IMR-90 (cell line): ENCODE results near the gene OLIG3. TPM values are rescaled to one million over a fixed set of nuclear protein-coding genes. Genes with fewer than 3 reads are reported as not detected.

Source experiments
- ATAC-seq: fragments of 200-7000 bp; cut with Tn5 transposase; 2 replicates; pipeline ENCODE4 v1.9.1; 2020; ENCODE audit warnings: low read depth, mild to moderate bottlenecking, moderate library complexity
- BruUV-seq: library from RNA; stranded (reverse); fragments of 400-500 nt; replicated peaks from 2 replicates; lab custom pipeline; 2021; lab: Mats Ljungman, UMichigan
- CTCF ChIA-PET: fragments of 300-600 bp; formaldehyde crosslinking; extraction: SDS; loops from one replicate; lab custom pipeline; 2021; ENCODE audit warnings: antibody characterized with exemption; lab: Yijun Ruan, JAX
- POLR2A ChIA-PET: fragments of 300-600 bp; sonication (Branson Sonifier 250); formaldehyde crosslinking; loops from one replicate; lab custom pipeline; 2022; ENCODE audit warnings: antibody characterized with exemption; ENCODE audit not compliant: unreplicated experiment; lab: Charles Lee
- DNase-seq: peaks from one replicate; pipeline ENCODE4 v3.0.0; 2013
- H2AFZ ChIP-seq: replicated peaks from 2 replicates; pipeline ENCODE3; 2013; ENCODE audit warnings: low read length, mild to moderate bottlenecking; ENCODE audit not compliant: poor library complexity
- H2AK5ac ChIP-seq: 2 replicates; pipeline ENCODE4 v1.6.1; 2013; ENCODE audit warnings: low read depth, low read length, inconsistent platforms
- H2AK9ac ChIP-seq: replicated peaks from 2 replicates; pipeline ENCODE3; 2013; ENCODE audit warnings: mild to moderate bottlenecking, low read depth, low read length, moderate library complexity; ENCODE audit not compliant: poor library complexity
- H2BK120ac ChIP-seq: 2 replicates; pipeline ENCODE4 v1.6.1; 2013; ENCODE audit warnings: low read depth, low read length, inconsistent platforms
- H2BK15ac ChIP-seq: 3 replicates; pipeline ENCODE4 v1.6.1; 2013; ENCODE audit warnings: low read depth, low read length, inconsistent platforms
- H2BK20ac ChIP-seq: 2 replicates; pipeline ENCODE4 v1.6.1; 2013; ENCODE audit warnings: low read depth, mild to moderate bottlenecking, inconsistent platforms, low read length, moderate library complexity
- H2BK5ac ChIP-seq: 2 replicates; pipeline ENCODE4 v1.6.1; 2013; ENCODE audit warnings: mild to moderate bottlenecking, low read depth, low read length, inconsistent platforms; ENCODE audit not compliant: poor library complexity, severe bottlenecking
- H3K14ac ChIP-seq: replicated peaks from 2 replicates; pipeline ENCODE4 v1.6.1; 2013; ENCODE audit warnings: low read depth, low read length, inconsistent platforms
- H3K18ac ChIP-seq: 2 replicates; pipeline ENCODE4 v1.6.1; 2013; ENCODE audit warnings: low read depth, low read length, control low read depth
- H3K23ac ChIP-seq: 2 replicates; pipeline ENCODE4 v1.6.1; 2013; ENCODE audit warnings: low read depth, low read length, inconsistent platforms
- H3K27ac ChIP-seq: 2 replicates; pipeline ENCODE4 v1.5.1; 2013; ENCODE audit warnings: mild to moderate bottlenecking, control low read depth, low read length; ENCODE audit not compliant: insufficient read depth
- H3K27me3 ChIP-seq: 2 replicates; pipeline ENCODE4 v1.6.1; 2013; ENCODE audit warnings: low read length; ENCODE audit not compliant: control insufficient read depth, insufficient read depth
- H3K36me3 ChIP-seq: 2 replicates; pipeline ENCODE4 v1.6.1; 2013; ENCODE audit warnings: low read length, mixed read lengths; ENCODE audit not compliant: control insufficient read depth, insufficient read depth
- H3K4ac ChIP-seq: 2 replicates; pipeline ENCODE4 v1.6.1; 2013; ENCODE audit warnings: low read depth, low read length, inconsistent platforms
- H3K4me1 ChIP-seq: 2 replicates; pipeline ENCODE4 v1.6.1; 2013; ENCODE audit warnings: low read length, mixed read lengths; ENCODE audit not compliant: control insufficient read depth, insufficient read depth
- H3K4me2 ChIP-seq: 2 replicates; pipeline ENCODE4 v1.6.1; 2013; ENCODE audit warnings: low read depth, mild to moderate bottlenecking, control low read depth, low read length, moderate library complexity
- H3K4me3 ChIP-seq: 2 replicates; pipeline ENCODE4 v1.5.1; 2013; ENCODE audit warnings: low read depth, mild to moderate bottlenecking, control low read depth, low read length, moderate library complexity; ENCODE audit not compliant: insufficient read depth
- H3K56ac ChIP-seq: 2 replicates; pipeline ENCODE4 v1.6.1; 2013; ENCODE audit warnings: low read length, inconsistent platforms; ENCODE audit not compliant: insufficient read depth; ENCODE audit errors: extremely low read depth
- H3K79me1 ChIP-seq, 2 experiments: 2 replicates each; pipeline ENCODE4 v1.6.1; 2013; ENCODE audit warnings: low read length in 2 of 2, inconsistent platforms in 1 of 2, low read depth in 1 of 2
- H3K9ac ChIP-seq: 2 replicates; pipeline ENCODE4 v1.6.1; 2013; ENCODE audit warnings: low read depth, low read length, control low read depth
- H3K9me1 ChIP-seq: 2 replicates; pipeline ENCODE4 v1.6.1; 2013; ENCODE audit warnings: low read length, inconsistent platforms; ENCODE audit not compliant: insufficient read depth
- H3K9me3 ChIP-seq: 2 replicates; pipeline ENCODE4 v1.6.1; 2013; ENCODE audit warnings: low read length; ENCODE audit not compliant: control insufficient read depth, insufficient read depth
- H4K20me1 ChIP-seq: 2 replicates; pipeline ENCODE4 v1.6.1; 2013; ENCODE audit warnings: low read length, inconsistent platforms; ENCODE audit not compliant: insufficient read depth
- H4K5ac ChIP-seq: 2 replicates; pipeline ENCODE4 v1.6.1; 2013; ENCODE audit warnings: mild to moderate bottlenecking, low read depth, low read length, control low read depth
- H4K8ac ChIP-seq, 2 experiments: 2 replicates each; pipeline ENCODE4 v1.6.1; 2013; ENCODE audit warnings: low read depth in 2 of 2, low read length in 2 of 2, control low read depth in 1 of 2, inconsistent platforms in 1 of 2
- H4K91ac ChIP-seq: 2 replicates; pipeline ENCODE4 v1.6.1; 2013; ENCODE audit warnings: low read depth, low read length, inconsistent platforms; ENCODE audit not compliant: insufficient read depth
- BHLHE40 ChIP-seq: fragments of 150-350 bp; IDR thresholded peaks from 2 replicates; pipeline ENCODE4 v1.6.1; 2016; ENCODE audit warnings: mild to moderate bottlenecking, low read depth, low read length
- CEBPB ChIP-seq: IDR thresholded peaks from 2 replicates; pipeline ENCODE4 v1.6.1; 2012; ENCODE audit warnings: low read depth, low read length, improper control_type of control experiment
- CHD1 ChIP-seq: IDR thresholded peaks from 2 replicates; pipeline ENCODE4 v1.6.1; 2012; ENCODE audit warnings: low read depth, low read length, improper control_type of control experiment
- ELK1 ChIP-seq: fragments of 150-350 bp; IDR thresholded peaks from 2 replicates; pipeline ENCODE4 v1.6.1; 2016; ENCODE audit warnings: low read depth, mild to moderate bottlenecking, low read length, moderate library complexity, borderline replicate concordance
- MXI1 ChIP-seq: IDR thresholded peaks from 2 replicates; pipeline ENCODE4 v1.6.1; 2012; ENCODE audit warnings: low read depth, mild to moderate bottlenecking, low read length, moderate library complexity, borderline replicate concordance
- RCOR1 ChIP-seq: IDR thresholded peaks from 2 replicates; pipeline ENCODE4 v1.6.1; 2012; ENCODE audit warnings: mild to moderate bottlenecking, low read length, improper control_type of control experiment; ENCODE audit not compliant: insufficient replicate concordance
- USF2 ChIP-seq: fragments of 150-350 bp; IDR thresholded peaks from 2 replicates; pipeline ENCODE4 v1.6.1; 2017; ENCODE audit warnings: mild to moderate bottlenecking, antibody characterized with exemption, low read length, low read depth
- WGBS, 2 experiments: methylation state at CpG; one replicate each; pipeline versions ENCODE4 v1.1.5 to v1.1.7; 2013; ENCODE audit warnings: missing lambda C conversion rate in 2 of 2; ENCODE audit not compliant: insufficient read length in 1 of 2; ENCODE audit errors: extremely low coverage in 2 of 2; 5-methylcytosine and 5-hydroxymethylcytosine counted together
- dilution Hi-C: fragments of 300-500 bp; cut with HindIII; formaldehyde crosslinking; loops from one replicate; pipeline ENCODE4 v1.14.3; 2018; ENCODE audit warnings: low sequenced_read_pairs; ENCODE audit not compliant: unreplicated experiment
- in situ Hi-C: fragments of 300-500 bp; cut with MboI; formaldehyde crosslinking; loops from 3 replicates; pipeline ENCODE4 v1.14.3; 2019; ENCODE audit warnings: low sequenced_read_pairs, inconsistent platforms, mixed read lengths
- intact Hi-C: fragments of 100-400 bp; cut with micrococcal nuclease; formaldehyde crosslinking; loops from 2 replicates; pipeline ENCODE4 v1.10.0; 2022
- polyA plus RNA-seq, 3 experiments: library from polyadenylated mRNA; depleted of rRNA; stranded (reverse); fragments of >200 nt; gene quantifications; 2 replicates each; pipeline ENCODE4 v1.2.3, GENCODE V29; 2012; ENCODE audit warnings: low replicate concordance in 1 of 3
- total RNA-seq: library from RNA; depleted of rRNA; stranded (reverse); fragments of >200 nt; gene quantifications from 2 replicates; pipeline ENCODE4 v1.2.3, GENCODE V29; 2012

The OLIG3 gene
- total and polyA plus RNA-seq, 2 of the 4 experiments (the other 2 are of a cell fraction), result not detected

GRCh38 chr6:137542713-137543112, 48.5 kb upstream of the OLIG3 start:
- intact Hi-C loops (no loop called here), in situ Hi-C loops (no loop called here), dilution Hi-C loops (no loop called here)
- TF ChIP-seq CEBPB, result no peak
- no peak for TF ChIP-seq USF2
- no peak for TF ChIP-seq ELK1
- TF ChIP-seq MXI1, result no peak
- no peak for TF ChIP-seq CHD1
- TF ChIP-seq BHLHE40, result no peak
- no peak for TF ChIP-seq RCOR1
- Histone ChIP-seq H3K9me1 (no peaks in the 10 kb centered on the region), H2AK5ac (no peak overlapping the region), H3K4me1 (no peaks in the 10 kb centered on the region), H3K14ac (no peak overlapping the region), H2AFZ (no peak overlapping the region), H3K79me1 (no peaks in the 10 kb centered on the region), H2AK9ac (no peak overlapping the region), H2BK5ac (no peak overlapping the region), H4K20me1 (no peaks in the 10 kb centered on the region), H3K4me2 (no peak overlapping the region), H3K23ac (no peak overlapping the region), H3K56ac (no peak overlapping the region), H2BK120ac (no peak overlapping the region), H2BK20ac (no peak overlapping the region), H3K27ac (no peak overlapping the region), H2BK15ac (no peak overlapping the region), H3K36me3 (no peaks in the 10 kb centered on the region), H3K18ac (no peak overlapping the region), H3K9ac (no peak overlapping the region), H4K5ac (no peak overlapping the region), H3K4ac (no peak overlapping the region), H3K27me3 (no peaks in the 10 kb centered on the region), H3K4me3 (no peak overlapping the region), H4K8ac (no peak overlapping the region), H4K91ac (no peak overlapping the region), H3K9me3 (no peaks in the 10 kb centered on the region)
- no CpG with 5 or more reads among the region's 1 CpG for WGBS, 2 experiments
- BruUV-seq, result no TSS peak
- ATAC-seq (no peak), DNase-seq (no peak)
- ChIA-PET POLR2A (no interaction called here), CTCF (interaction anchor here (0.6 kb wide), 1 partner anchor 111 kb away, joined by 7 read pairs; no protein-coding TSS in a partner anchor)
